ENCODE data around the gene ELAVL4.

DNA sequence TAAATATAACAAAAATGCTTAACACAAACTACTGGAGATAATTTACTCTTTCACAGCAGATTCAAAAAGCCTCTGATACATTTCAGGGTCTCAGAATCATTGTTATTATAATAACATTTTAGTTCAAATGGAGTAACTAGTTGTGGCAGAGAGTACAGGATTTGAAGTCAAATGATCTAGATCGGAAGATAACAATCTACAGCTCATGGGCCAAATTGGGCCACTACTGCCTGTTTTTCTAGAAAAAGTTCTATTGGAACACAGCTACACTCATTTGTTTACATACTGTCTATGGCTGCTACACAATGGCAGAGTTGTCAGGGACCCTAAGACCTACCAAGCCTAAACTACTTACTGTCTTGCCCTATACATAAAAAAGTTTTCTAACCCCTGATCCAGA is 63.6 kb downstream of the ELAVL4 start:
- TF ChIP-seq, protein P1, sequence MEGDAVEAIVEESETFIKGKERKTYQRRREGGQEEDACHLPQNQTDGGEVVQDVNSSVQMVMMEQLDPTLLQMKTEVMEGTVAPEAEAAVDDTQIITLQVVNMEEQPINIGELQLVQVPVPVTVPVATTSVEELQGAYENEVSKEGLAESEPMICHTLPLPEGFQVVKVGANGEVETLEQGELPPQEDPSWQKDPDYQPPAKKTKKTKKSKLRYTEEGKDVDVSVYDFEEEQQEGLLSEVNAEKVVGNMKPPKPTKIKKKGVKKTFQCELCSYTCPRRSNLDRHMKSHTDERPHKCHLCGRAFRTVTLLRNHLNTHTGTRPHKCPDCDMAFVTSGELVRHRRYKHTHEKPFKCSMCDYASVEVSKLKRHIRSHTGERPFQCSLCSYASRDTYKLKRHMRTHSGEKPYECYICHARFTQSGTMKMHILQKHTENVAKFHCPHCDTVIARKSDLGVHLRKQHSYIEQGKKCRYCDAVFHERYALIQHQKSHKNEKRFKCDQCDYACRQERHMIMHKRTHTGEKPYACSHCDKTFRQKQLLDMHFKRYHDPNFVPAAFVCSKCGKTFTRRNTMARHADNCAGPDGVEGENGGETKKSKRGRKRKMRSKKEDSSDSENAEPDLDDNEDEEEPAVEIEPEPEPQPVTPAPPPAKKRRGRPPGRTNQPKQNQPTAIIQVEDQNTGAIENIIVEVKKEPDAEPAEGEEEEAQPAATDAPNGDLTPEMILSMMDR (IDR thresholded peaks at IDR 0.05), result no peak
- no peak for TF ChIP-seq POLR2A (IDR thresholded peaks at IDR 0.05)
